ENCODE results near the gene CYP2A7. TPM values are rescaled to one million over a fixed set of nuclear protein-coding genes. Genes with fewer than 3 reads are reported as not detected.
"Not testable (repeated sequence)": the region's sequence is repeated elsewhere in the genome, so short reads cannot be mapped to it uniquely, and the experiment has no call there.

The CYP2A7 gene
- total RNA-seq, 1 experiment from 2014 or later: not detected

GRCh38 chr19:40831502-40832430 is 50.3 kb downstream of the CYP2A7 start:
- ChIA-PET RAD21 (ENCODE audit: low non-redundant PET in 1 of 2, low total read pairs in 2 of 2, uncharacterized antibody in 2 of 2, unreplicated experiment in 2 of 2) (no interaction called here), POLR2A (no interaction called here), CTCF (interaction anchor here (1.7 kb wide), 1 partner anchor 13 kb away, joined by 6 read pairs; no protein-coding TSS in a partner anchor)
- Histone ChIP-seq H3K27me3 (ENCODE audit: insufficient read depth, low read length) (0 out of 2 replicates have a peak, but pooled peaks cover under 1% of the 10 kb centered on the region), H3K36me3 (ENCODE audit: control insufficient read depth in 1 of 2, insufficient read depth in 2 of 2, low read length in 2 of 2) (no peaks in the 10 kb centered on the region), H3K4me1 (ENCODE audit: control insufficient read depth in 1 of 2, insufficient read depth in 2 of 2, low read length in 2 of 2) (peaks cover 12 to 13% of the 10 kb centered on the region in 2 experiments), H3K9me3 (ENCODE audit: control insufficient read depth in 1 of 2, insufficient read depth in 1 of 2, low read depth in 1 of 2, low read length in 2 of 2) (no peaks in the 10 kb centered on the region), H3K4me3 (replicated peaks in 1 of 2; ENCODE audit: low read depth in 1 of 2, low read length in 2 of 2) (no peak overlapping the region), H3K9ac (ENCODE audit: low read length) (no peak overlapping the region), H3K4me2 (ENCODE audit: low read length) (peak overlapping the region; percentile 47), H3K79me2 (ENCODE audit: insufficient read depth, low read length) (no peaks in the 10 kb centered on the region), H3K27ac (ENCODE audit: low read depth, low read length) (no peak overlapping the region), H3K9me2 (ENCODE audit: insufficient read depth) (no peaks in the 10 kb centered on the region), H2AFZ (ENCODE audit: low read depth, low read length, poor library complexity, severe bottlenecking) (no peak overlapping the region), H4K20me1 (ENCODE audit: insufficient read depth) (no peaks in the 10 kb centered on the region)
- DNase-seq (ENCODE audit: low read depth, low spot score) (no peak), ATAC-seq (peak; percentile 58)
- BruUV-seq (replicated peaks): no TSS peak
- intact Hi-C loops (cut with micrococcal nuclease): no loop called here
- TF ChIP-seq MAX (IDR thresholded peaks at IDR 0.05) (peak; percentile 56), CEBPB (IDR thresholded peaks at IDR 0.05; ENCODE audit: low read depth) (peak; percentile 85), TCF7L2 (IDR thresholded peaks at IDR 0.05; ENCODE audit: borderline replicate concordance, extremely low read depth, insufficient read depth, insufficient read length) (peak; percentile 70), CTCF (IDR thresholded peaks at IDR 0.05 in 2 of 3, conservative IDR thresholded peaks at IDR 0.05 in 1 of 3; ENCODE audit: borderline replicate concordance in 1 of 3, insufficient read depth in 1 of 3, low read depth in 2 of 3, low read length in 2 of 3) (no peak), ZNF274 (IDR thresholded peaks at IDR 0.05; ENCODE audit: low read depth, low read length) (no peak), CBX3 (IDR thresholded peaks at IDR 0.05; ENCODE audit: low read depth) (0 out of 2 replicates have a peak, but pooled peaks have one; percentile 45), SP1 (IDR thresholded peaks at IDR 0.05; ENCODE audit: low read depth) (peak; percentile 42), EZH2 (IDR thresholded peaks at IDR 0.05) (no peak), SRF (IDR thresholded peaks at IDR 0.05; ENCODE audit: low read depth) (no peak), POLR2A (IDR thresholded peaks at IDR 0.05; ENCODE audit: borderline replicate concordance, extremely low read depth, insufficient read depth, insufficient read length) (no peak), FOSL1 (IDR thresholded peaks at IDR 0.05; ENCODE audit: low read depth) (0 out of 2 replicates have a peak, but pooled peaks have one; percentile 16), RAD21 (IDR thresholded peaks at IDR 0.05; ENCODE audit: low read depth) (no peak), ELF1 (IDR thresholded peaks at IDR 0.05; ENCODE audit: borderline replicate concordance, low read depth) (no peak)

- BruUV-seq (replicated peaks); RAD21 ChIA-PET (ENCODE audit: low non-redundant PET in 1 of 2, low total read pairs in 2 of 2, uncharacterized antibody in 2 of 2, unreplicated experiment in 2 of 2); H3K27ac ChIP-seq (ENCODE audit: low read depth, low read length); H4K20me1 ChIP-seq (ENCODE audit: insufficient read depth); H3K4me2 ChIP-seq (ENCODE audit: low read length); ATAC-seq; H3K9me2 ChIP-seq (ENCODE audit: insufficient read depth); CTCF ChIA-PET; H3K36me3 ChIP-seq (ENCODE audit: control insufficient read depth in 1 of 2, insufficient read depth in 2 of 2, low read length in 2 of 2); POLR2A ChIA-PET; H2AFZ ChIP-seq (ENCODE audit: low read depth, low read length, poor library complexity, severe bottlenecking); DNase-seq (ENCODE audit: low read depth, low spot score); H3K4me3 ChIP-seq (replicated peaks in 1 of 2; ENCODE audit: low read depth in 1 of 2, low read length in 2 of 2); intact Hi-C loops (cut with micrococcal nuclease); H3K27me3 ChIP-seq (ENCODE audit: insufficient read depth, low read length); H3K79me2 ChIP-seq (ENCODE audit: insufficient read depth, low read length); H3K9ac ChIP-seq (ENCODE audit: low read length); H3K9me3 ChIP-seq (ENCODE audit: control insufficient read depth in 1 of 2, insufficient read depth in 1 of 2, low read depth in 1 of 2, low read length in 2 of 2): not testable (repeated sequence)
- H3K4me1 ChIP-seq (ENCODE audit: control insufficient read depth in 1 of 2, insufficient read depth in 2 of 2, low read length in 2 of 2): peaks cover 12 to 13% of the 10 kb centered on the region in 2 experiments
Measured at GRCh38 chr19:40830741-40831140, 51.3 kb downstream of the CYP2A7 start.

Data from HCT116 (cell line).